Nephron progenitor cell (in vitro differentiated cells): Measurements from ENCODE around the gene BPHL.
"Not testable (repeated sequence)": the region's sequence is repeated elsewhere in the genome, so short reads cannot be mapped to it uniquely, and the experiment has no call there.

Experiments
- DNase-seq: peaks from one replicate; pipeline ENCODE4 v3.0.0; 2021
- H3K27ac Mint-ChIP-seq: 2 replicates; pipeline ENCODE4 v1.8.0; 2021; ENCODE audit warnings: mild to moderate bottlenecking, moderate library complexity, mixed read lengths
- H3K27me3 Mint-ChIP-seq: 2 replicates; pipeline ENCODE4 v1.8.0; 2021; ENCODE audit warnings: mild to moderate bottlenecking, low read depth, mixed read lengths; ENCODE audit not compliant: poor library complexity
- H3K36me3 Mint-ChIP-seq: 2 replicates; pipeline ENCODE4 v1.8.0; 2021; ENCODE audit warnings: low read depth, mixed read lengths
- H3K4me1 Mint-ChIP-seq: 2 replicates; pipeline ENCODE4 v1.8.0; 2021; ENCODE audit warnings: mixed read lengths
- H3K4me3 Mint-ChIP-seq: 2 replicates; pipeline ENCODE4 v1.8.0; 2021; ENCODE audit warnings: mild to moderate bottlenecking, moderate library complexity, mixed read lengths
- H3K9me3 Mint-ChIP-seq: 2 replicates; pipeline ENCODE4 v1.8.0; 2021; ENCODE audit warnings: mild to moderate bottlenecking, moderate library complexity, mixed read lengths
- CTCF ChIP-seq: fragments of 200-600 bp; sonication (generic); IDR thresholded peaks from 2 replicates; pipeline ENCODE4 v1.5.0; 2021; ENCODE audit warnings: antibody characterized with exemption

The BPHL gene

GRCh38 chr6:3152689-3153088, 34.2 kb downstream of the BPHL start:
- no peak overlapping the region for H3K27ac Mint-ChIP-seq
- no peak for TF ChIP-seq CTCF

GRCh38 chr6:3155416-3155815, 36.9 kb downstream of the BPHL start:
- H3K9me3 Mint-ChIP-seq, H3K27ac Mint-ChIP-seq, DNase-seq: not testable (repeated sequence)
- peaks cover 15% of the 10 kb centered on the region for H3K27me3 Mint-ChIP-seq
- H3K4me1 Mint-ChIP-seq, result peaks cover 49% of the 10 kb centered on the region
- H3K36me3 Mint-ChIP-seq, result peaks cover 38% of the 10 kb centered on the region
- H3K4me3 Mint-ChIP-seq, result peak overlapping the region; percentile 92

More at GRCh38 chr6:3152689-3153088, 34.2 kb downstream of the BPHL start:
- H3K27me3 Mint-ChIP-seq, result no peaks in the 10 kb centered on the region
- DNase-seq, result no peak
- no peak overlapping the region for H3K4me3 Mint-ChIP-seq
- H3K36me3 Mint-ChIP-seq, result peaks cover 59% of the 10 kb centered on the region
- peaks cover 38% of the 10 kb centered on the region for H3K4me1 Mint-ChIP-seq
- H3K9me3 Mint-ChIP-seq, result no peaks in the 10 kb centered on the region

GRCh38 chr6:3156184-3157130, 37.9 kb downstream of the BPHL start:
- Mint-ChIP-seq H3K4me3 (peak overlapping the region; percentile 92), H3K27me3 (peaks cover 25% of the 10 kb centered on the region), H3K36me3 (peaks cover 28% of the 10 kb centered on the region), H3K4me1 (peaks cover 42% of the 10 kb centered on the region)
- H3K9me3 Mint-ChIP-seq, H3K27ac Mint-ChIP-seq: not testable (repeated sequence)
- DNase-seq, result peak; percentile 38

GRCh38 chr6:3157131-3157933, 38.8 kb downstream of the BPHL start, which contains the start of gene TUBB2A:
Gene TUBB2A (minus strand): TSS chr6:3157544. CDS start chr6:3157463, 81 bp downstream.
- Mint-ChIP-seq H3K27ac (no peak within 1 kb of the TSS), H3K9me3 (no peaks in the 10 kb centered on the region), H3K27me3 (peaks cover 32% of the 10 kb centered on the region), H3K4me1 (peaks cover 41% of the 10 kb centered on the region), H3K4me3 (peak within 1 kb of the TSS; percentile 92), H3K36me3 (peaks cover 22% of the 10 kb centered on the region)
- peak; percentile 86 for DNase-seq
- TF ChIP-seq CTCF, result no peak

- H3K9me3 Mint-ChIP-seq, result no peaks in the 10 kb centered on the region
- no peak for TF ChIP-seq CTCF
- H3K4me1 Mint-ChIP-seq, result peaks cover 48% of the 10 kb centered on the region
- H3K27ac Mint-ChIP-seq, result no peak overlapping the region
- H3K4me3 Mint-ChIP-seq, result no peak overlapping the region
- H3K36me3 Mint-ChIP-seq, result peaks cover 2% of the 10 kb centered on the region
- DNase-seq, result no peak
- H3K27me3 Mint-ChIP-seq, result peaks cover 32% of the 10 kb centered on the region
Measured at GRCh38 chr6:3159805-3160781, 41.6 kb downstream of the BPHL start.

- Mint-ChIP-seq H3K4me1 (peaks cover 29% of the 10 kb centered on the region), H3K9me3 (no peaks in the 10 kb centered on the region), H3K27ac (no peak overlapping the region), H3K4me3 (peak overlapping the region; percentile 79), H3K36me3 (no peaks in the 10 kb centered on the region), H3K27me3 (peaks cover 32% of the 10 kb centered on the region)
- no peak for DNase-seq
- no peak for TF ChIP-seq CTCF
Measured at GRCh38 chr6:3162067-3162497, 43.6 kb downstream of the BPHL start.
